Measurements from ENCODE around the gene NSUN6.
"Not testable (repeated sequence)": the region's sequence is repeated elsewhere in the genome, so short reads cannot be mapped to it uniquely, and the experiment has no call there.

The NSUN6 gene

DNA sequence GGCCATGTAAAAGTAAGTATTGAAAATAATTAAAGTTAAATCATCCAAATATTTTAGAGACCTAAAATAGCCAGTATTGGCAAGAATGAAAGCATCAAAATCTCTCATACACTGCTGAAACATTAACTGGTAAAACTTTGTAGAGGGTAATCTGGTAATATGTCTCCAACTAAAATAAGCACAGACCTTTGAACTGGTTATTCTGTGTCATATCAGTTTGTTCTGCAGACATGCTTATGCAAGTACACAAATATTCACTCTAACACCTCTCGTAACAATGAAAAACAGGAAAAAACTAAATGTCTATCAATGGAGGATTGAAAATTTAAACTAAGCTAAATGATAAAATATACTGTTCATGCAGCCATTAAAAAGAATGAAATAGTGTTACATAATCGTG, 11.7 kb downstream of the NSUN6 start:
- not testable (repeated sequence) for DNase-seq (ENCODE audit: low spot score in 2 of 2); H3K27ac Mint-ChIP-seq; H3K4me3 Mint-ChIP-seq; H3K4me1 Mint-ChIP-seq; ATAC-seq; H3K9me3 Mint-ChIP-seq
- H3K36me3 Mint-ChIP-seq = peaks cover 33% of the 10 kb centered on the region

DNA sequence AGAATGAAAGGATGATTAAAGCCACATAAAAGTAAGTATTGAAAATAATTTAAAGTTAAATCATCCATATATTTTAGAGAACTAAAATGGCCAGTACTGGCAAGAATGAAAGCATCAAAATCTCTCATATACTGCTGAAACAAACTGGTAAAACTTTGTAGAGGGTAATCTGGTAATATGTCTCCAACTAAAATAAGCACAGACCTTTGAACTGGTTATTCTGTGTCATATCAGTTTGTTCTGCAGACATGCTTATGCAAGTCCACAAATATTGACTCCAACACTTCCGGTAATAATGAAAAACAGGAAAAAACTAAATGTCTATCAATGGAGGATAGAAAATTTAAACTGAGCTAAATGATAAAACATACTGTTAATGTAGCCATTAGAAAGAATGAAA, 14.0 kb downstream of the NSUN6 start:
- not testable (repeated sequence) for H3K27ac Mint-ChIP-seq; H3K4me1 Mint-ChIP-seq; H3K9me3 Mint-ChIP-seq; ATAC-seq; H3K4me3 Mint-ChIP-seq; DNase-seq (ENCODE audit: low spot score in 2 of 2)
- peaks cover 26% of the 10 kb centered on the region for H3K36me3 Mint-ChIP-seq

- no peak for ATAC-seq
- H3K27ac Mint-ChIP-seq = no peak overlapping the region
These were observed 15.4 kb downstream of the NSUN6 start for GRCh38 chr10:18635995-18636394.

DNA sequence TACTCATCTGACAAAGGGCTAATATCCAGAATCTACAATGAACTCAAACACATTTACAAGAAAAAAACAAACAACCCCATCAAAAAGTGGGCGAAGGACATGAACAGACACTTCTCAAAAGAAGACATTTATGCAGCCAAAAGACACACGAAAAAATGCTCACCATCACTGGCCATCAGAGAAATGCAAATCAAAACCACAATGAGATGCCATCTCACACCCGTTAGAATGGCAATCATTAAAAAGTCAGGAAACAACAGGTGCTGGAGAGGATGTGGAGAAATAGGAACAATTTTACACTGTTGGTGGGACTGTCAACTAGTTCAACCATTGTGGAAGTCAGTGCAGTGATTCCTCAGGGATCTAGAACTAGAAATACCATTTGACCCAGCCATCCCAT, 18.9 kb downstream of the NSUN6 start:
- not testable (repeated sequence) for ATAC-seq; DNase-seq (ENCODE audit: low spot score in 2 of 2); H3K4me1 Mint-ChIP-seq; H3K4me3 Mint-ChIP-seq; H3K36me3 Mint-ChIP-seq; H3K9me3 Mint-ChIP-seq; H3K27ac Mint-ChIP-seq

More at GRCh38 chr10:18635995-18636394, 15.4 kb downstream of the NSUN6 start:
- DNase-seq (ENCODE audit: low spot score in 2 of 2) = no peak
- Mint-ChIP-seq H3K36me3 (peaks cover 13% of the 10 kb centered on the region), H3K9me3 (no peaks in the 10 kb centered on the region), H3K4me3 (no peak overlapping the region), H3K4me1 (no peaks in the 10 kb centered on the region)

DNA sequence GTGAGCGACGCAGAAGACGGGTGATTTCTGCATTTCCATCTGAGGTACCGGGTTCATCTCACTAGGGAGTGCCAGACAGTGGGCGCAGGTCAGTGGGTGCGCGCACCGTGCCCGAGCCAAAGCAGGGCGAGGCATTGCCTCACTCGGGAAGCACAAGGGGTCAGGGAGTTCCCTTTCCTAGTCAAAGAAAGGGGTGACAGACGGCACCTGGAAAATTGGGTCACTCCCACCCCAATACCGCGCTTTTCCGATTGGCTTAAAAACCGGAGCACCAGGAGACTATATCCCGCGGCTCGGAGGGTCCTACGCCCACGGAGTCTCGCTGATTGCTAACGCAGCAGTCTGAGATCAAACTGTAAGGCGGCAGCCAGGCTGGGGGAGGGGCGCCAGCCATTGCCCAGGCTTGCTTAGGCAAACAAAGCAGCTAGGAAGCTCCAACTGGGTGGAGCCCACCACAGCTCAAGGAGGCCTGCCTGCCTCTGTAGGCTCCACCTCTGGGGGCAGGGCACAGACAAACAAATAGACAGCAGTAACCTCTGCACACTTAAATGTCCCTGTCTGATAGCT, 23.9 kb downstream of the NSUN6 start:
- peak overlapping the region; percentile 71 for H3K4me3 Mint-ChIP-seq
- not testable (repeated sequence) for H3K9me3 Mint-ChIP-seq, ATAC-seq
- H3K4me1 Mint-ChIP-seq = peaks cover 11% of the 10 kb centered on the region
- peak; percentile 29 to 59 for DNase-seq (ENCODE audit: low spot score in 2 of 2)
- H3K27ac Mint-ChIP-seq = peak overlapping the region; percentile 85
- peaks cover 12% of the 10 kb centered on the region for H3K36me3 Mint-ChIP-seq

- Mint-ChIP-seq H3K4me3 (no peak overlapping the region), H3K27ac (no peak overlapping the region), H3K36me3 (peaks cover 12% of the 10 kb centered on the region), H3K4me1 (peaks cover 11% of the 10 kb centered on the region), H3K9me3 (peaks cover 2% of the 10 kb centered on the region)
- ATAC-seq = no peak
- no peak for DNase-seq (ENCODE audit: low spot score in 2 of 2)
These were observed 25.5 kb downstream of the NSUN6 start for GRCh38 chr10:18625886-18626285.

DNA sequence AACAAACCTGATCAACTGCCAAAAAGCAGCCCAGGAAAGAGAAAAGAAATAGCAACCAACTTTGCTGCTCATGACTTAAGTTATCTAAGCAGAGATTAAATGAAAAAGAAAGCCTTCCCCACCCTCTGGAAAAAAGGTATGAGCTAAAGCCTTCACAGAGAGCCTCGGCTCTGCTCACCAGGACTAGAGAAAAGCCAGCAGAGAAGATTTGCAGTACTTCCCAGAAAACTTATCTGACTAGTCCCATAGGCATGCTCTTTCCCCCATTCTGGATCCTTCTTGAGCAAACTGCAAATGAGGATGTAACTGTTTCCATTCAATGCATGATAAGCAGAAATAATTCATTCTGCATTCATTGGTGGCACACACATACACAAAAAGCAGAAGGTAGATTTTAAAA, 27.7 kb downstream of the NSUN6 start:
- not testable (repeated sequence) for H3K9me3 Mint-ChIP-seq; H3K4me3 Mint-ChIP-seq; ATAC-seq; H3K27ac Mint-ChIP-seq; DNase-seq (ENCODE audit: low spot score in 2 of 2)
- H3K4me1 Mint-ChIP-seq = peaks cover 11% of the 10 kb centered on the region
- H3K36me3 Mint-ChIP-seq = peaks cover 20% of the 10 kb centered on the region

- no peak overlapping the region for H3K27ac Mint-ChIP-seq
- no peaks in the 10 kb centered on the region for H3K4me1 Mint-ChIP-seq
- no peak overlapping the region for H3K4me3 Mint-ChIP-seq
- H3K36me3 Mint-ChIP-seq = peaks cover 20% of the 10 kb centered on the region
- H3K9me3 Mint-ChIP-seq = no peaks in the 10 kb centered on the region
- DNase-seq (ENCODE audit: low spot score in 2 of 2) = no peak
- no peak for ATAC-seq
These were observed 30.5 kb downstream of the NSUN6 start for GRCh38 chr10:18620856-18621255.

DNA sequence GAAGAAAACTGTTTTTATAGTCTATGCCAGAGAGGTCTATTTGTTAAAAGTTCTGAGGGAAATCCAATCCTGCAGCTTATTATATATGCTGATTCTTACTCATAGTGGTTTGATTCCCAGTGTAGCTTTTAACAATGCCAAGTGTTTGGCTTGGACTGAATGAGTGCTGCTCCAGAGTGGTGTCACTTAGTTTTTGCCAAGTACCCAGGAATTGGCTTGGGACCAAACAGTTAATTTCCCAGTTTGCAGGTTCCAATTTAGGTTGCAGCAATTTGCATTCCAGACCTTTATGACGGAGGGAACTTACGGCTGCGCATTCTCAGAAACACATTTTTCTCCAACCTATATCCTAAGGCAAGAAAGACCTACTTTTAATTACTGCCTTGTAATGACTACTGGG, 32.4 kb downstream of the NSUN6 start:
- H3K36me3 Mint-ChIP-seq = peaks cover 29% of the 10 kb centered on the region
- H3K4me1 Mint-ChIP-seq = no peaks in the 10 kb centered on the region
- H3K27ac Mint-ChIP-seq = no peak overlapping the region
- H3K4me3 Mint-ChIP-seq = no peak overlapping the region
- DNase-seq (ENCODE audit: low spot score in 2 of 2) (no peak), ATAC-seq (no peak)
- H3K9me3 Mint-ChIP-seq = no peaks in the 10 kb centered on the region

DNA sequence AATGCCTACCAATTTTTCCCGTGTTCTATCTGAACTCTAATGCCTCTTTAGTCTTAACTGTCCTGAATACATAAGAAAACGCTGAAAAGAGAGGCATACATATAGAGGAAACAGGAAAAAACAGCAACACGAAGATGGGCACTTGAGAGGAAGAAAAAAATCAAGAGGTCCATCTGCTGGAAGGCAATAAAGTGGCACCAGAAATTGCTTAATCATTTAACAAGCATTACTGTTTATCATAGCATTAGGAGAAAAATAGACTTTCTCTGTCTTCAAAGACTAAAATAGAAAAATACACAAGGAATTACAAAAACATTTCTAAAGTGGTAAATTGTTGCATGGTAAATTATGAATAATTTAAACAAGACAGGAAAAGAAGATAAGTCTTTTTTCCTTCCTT, 35.0 kb downstream of the NSUN6 start:
- H3K4me3 Mint-ChIP-seq = no peak overlapping the region
- ATAC-seq (no peak), DNase-seq (ENCODE audit: low spot score in 2 of 2) (no peak)
- H3K36me3 Mint-ChIP-seq = peaks cover 49% of the 10 kb centered on the region
- H3K27ac Mint-ChIP-seq = no peak overlapping the region
- no peaks in the 10 kb centered on the region for H3K9me3 Mint-ChIP-seq
- no peaks in the 10 kb centered on the region for H3K4me1 Mint-ChIP-seq

GRCh38 chr10:18615618-18616017, 35.8 kb downstream of the NSUN6 start:
- H3K9me3 Mint-ChIP-seq = no peaks in the 10 kb centered on the region
- H3K36me3 Mint-ChIP-seq = peaks cover 47% of the 10 kb centered on the region
- H3K27ac Mint-ChIP-seq = no peak overlapping the region
- H3K4me1 Mint-ChIP-seq = no peaks in the 10 kb centered on the region
- no peak overlapping the region for H3K4me3 Mint-ChIP-seq
- ATAC-seq (no peak), DNase-seq (ENCODE audit: low spot score in 2 of 2) (no peak)

DNA sequence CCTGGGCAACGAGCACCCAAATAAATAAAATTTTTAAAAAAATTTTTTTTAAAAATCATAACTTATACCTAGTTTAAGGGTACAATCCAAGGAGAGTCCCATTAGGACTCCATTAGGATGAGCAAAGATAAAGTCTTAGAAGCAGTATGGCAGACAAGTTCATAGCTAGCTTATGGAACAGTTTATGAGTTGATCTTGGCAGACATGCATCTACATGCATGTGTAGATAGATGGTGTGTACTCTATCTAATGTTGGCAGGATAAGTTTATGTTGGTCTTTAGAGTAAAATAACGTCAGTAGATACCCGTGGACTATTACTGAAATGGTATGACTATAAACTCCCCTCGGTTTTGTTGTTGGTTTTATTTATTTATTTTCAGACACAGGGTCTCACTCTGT, 40.2 kb downstream of the NSUN6 start:
- H3K4me3 Mint-ChIP-seq = no peak overlapping the region
- no peak overlapping the region for H3K27ac Mint-ChIP-seq
- DNase-seq (ENCODE audit: low spot score in 2 of 2) (no peak), ATAC-seq (no peak)
- peaks cover 58% of the 10 kb centered on the region for H3K36me3 Mint-ChIP-seq
- no peaks in the 10 kb centered on the region for H3K4me1 Mint-ChIP-seq
- no peaks in the 10 kb centered on the region for H3K9me3 Mint-ChIP-seq

DNA sequence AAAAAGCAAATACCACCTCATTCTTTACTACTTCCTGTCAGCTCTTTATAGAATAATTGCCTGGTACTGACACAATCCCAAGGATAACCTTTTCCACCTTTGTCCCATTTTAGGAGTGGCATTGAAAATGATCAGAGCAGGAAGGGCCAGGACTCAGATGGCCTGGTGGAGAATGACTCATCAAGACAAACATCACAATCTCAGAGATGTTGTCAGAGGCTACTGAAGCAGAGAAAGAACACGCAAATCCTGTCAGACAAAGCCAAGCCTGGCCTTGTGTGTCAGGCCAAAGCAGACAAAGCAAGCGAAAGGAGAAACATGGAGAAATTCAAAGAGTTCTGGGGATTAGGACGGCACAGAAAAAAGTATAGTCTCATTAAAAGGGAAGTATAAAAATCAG, 40.9 kb downstream of the NSUN6 start:
- H3K27ac Mint-ChIP-seq = no peak overlapping the region
- no peak overlapping the region for H3K4me3 Mint-ChIP-seq
- peaks cover 65% of the 10 kb centered on the region for H3K36me3 Mint-ChIP-seq
- no peaks in the 10 kb centered on the region for H3K9me3 Mint-ChIP-seq
- H3K4me1 Mint-ChIP-seq = no peaks in the 10 kb centered on the region
- no peak for DNase-seq (ENCODE audit: low spot score in 2 of 2)
- no peak for ATAC-seq

DNA sequence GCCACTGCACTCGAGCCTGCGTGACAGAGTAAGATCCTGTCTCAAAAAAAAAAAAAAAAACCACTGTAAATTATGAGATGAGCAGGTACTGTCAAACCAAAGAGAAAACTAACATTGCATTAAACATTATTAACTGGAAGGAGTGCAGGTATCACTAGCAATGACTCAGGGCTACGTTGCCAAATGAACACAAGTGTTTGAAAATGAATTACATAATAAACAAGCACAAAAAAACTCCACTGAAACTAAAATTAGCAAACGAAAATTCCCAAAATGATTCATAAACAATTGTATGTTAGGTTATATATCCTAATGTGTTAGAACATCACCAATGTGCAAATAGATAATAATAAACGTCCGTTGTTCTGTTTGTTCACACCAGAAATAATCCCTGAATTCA, 42.8 kb downstream of the NSUN6 start:
- Mint-ChIP-seq H3K27ac (no peak overlapping the region), H3K9me3 (no peaks in the 10 kb centered on the region), H3K4me1 (no peaks in the 10 kb centered on the region), H3K36me3 (peaks cover 69% of the 10 kb centered on the region), H3K4me3 (no peak overlapping the region)
- DNase-seq (ENCODE audit: low spot score in 2 of 2) (no peak), ATAC-seq (no peak)

DNA sequence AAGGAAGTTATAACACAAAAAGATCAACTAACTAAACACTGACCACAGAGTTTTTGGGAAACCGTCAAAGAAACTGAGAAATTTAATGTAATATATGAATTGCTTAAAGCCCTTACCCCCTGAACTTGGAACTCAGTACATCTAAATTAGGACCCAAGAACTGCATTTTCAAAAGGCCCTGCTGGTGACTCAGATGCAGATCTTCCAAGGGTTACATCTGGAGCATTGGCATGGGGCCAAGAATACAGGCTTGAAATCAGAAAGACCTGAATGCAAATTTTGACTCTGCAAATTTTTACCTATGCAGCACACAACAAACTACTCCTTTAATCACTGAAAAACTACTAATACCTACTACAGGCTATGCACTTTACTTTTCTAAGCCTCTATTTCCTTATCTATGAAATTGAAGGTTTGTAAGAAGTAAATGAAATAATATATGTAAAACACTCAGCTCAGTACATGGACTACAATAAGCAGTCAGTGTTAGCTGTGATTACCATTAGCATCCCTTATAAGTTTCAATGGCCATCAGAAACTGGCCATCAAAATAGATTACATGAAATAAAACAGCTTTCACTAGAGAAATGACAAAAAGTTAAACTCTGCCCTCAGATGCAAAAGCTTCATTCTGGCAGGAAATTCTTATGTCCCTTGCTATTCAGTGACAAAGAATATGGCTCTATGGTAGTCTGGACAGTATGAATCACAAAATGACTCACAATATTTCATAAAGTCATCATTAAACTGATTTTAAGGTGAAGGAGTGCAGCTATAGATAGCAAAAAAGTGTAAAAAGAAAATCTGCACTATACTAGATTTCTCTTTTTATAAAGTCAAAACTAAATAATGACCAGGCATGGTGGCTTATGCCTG, 43.6 kb downstream of the NSUN6 start:
- no peak overlapping the region for H3K4me3 Mint-ChIP-seq
- H3K36me3 Mint-ChIP-seq = peaks cover 62% of the 10 kb centered on the region
- DNase-seq (ENCODE audit: low spot score in 2 of 2) (no peak), ATAC-seq (peak; percentile 47)
- no peaks in the 10 kb centered on the region for H3K9me3 Mint-ChIP-seq
- H3K4me1 Mint-ChIP-seq = no peaks in the 10 kb centered on the region
- no peak overlapping the region for H3K27ac Mint-ChIP-seq

DNA sequence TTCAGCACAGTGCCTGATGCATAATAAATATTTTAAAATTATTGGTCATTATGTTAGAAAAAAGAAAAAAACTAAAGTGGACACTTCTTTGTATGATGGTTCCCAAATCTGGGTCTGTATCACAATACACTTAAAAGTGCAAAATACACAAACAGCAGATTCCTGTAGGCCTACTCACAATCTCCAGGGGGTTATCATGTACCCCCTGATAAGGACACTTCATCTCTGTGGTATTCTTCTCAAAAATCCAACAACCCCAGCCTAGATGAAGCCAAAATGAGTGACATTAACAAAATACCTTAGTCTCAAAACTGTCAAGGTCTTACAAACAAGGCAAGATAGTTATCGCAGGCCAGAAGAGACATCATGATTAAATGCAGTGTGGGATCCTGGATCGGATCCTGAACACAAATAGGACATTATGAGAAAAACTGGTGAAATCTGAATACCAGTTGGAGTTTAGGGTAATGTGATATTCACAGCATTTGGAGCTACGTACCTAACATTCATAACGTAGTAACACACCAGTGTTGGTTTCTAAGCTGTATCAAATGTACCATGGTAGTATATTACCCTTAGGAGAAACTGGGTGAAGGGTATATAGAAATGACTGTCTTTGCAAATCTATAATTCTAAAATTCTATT, 45.2 kb downstream of the NSUN6 start:
- no peak overlapping the region for H3K4me3 Mint-ChIP-seq
- ATAC-seq (no peak), DNase-seq (ENCODE audit: low spot score in 2 of 2) (no peak)
- H3K36me3 Mint-ChIP-seq = peaks cover 54% of the 10 kb centered on the region
- H3K27ac Mint-ChIP-seq = no peak overlapping the region
- H3K4me1 Mint-ChIP-seq = no peaks in the 10 kb centered on the region
- H3K9me3 Mint-ChIP-seq = no peaks in the 10 kb centered on the region

Data from stimulated activated effector memory CD8-positive, alpha-beta T cell treated with anti-CD3 and anti-CD28 coated beads, Interleukin-12 subunit alpha, Interleukin-12 subunit beta, amount 100 ng/mL, for 72 hours (primary cell).